GM19468 (cell line): ENCODE results near the gene UNC13C.

Experiments used
- ATAC-seq: cut with Tn5 transposase; IDR thresholded peaks from one replicate; pipeline ENCODE4 v1.9.1; 2021; ENCODE audit warnings: mild to moderate bottlenecking, moderate library complexity, moderate number of reproducible peaks; ENCODE audit not compliant: unreplicated experiment; ENCODE audit errors: extremely low read depth

Gene UNC13C

DNA sequence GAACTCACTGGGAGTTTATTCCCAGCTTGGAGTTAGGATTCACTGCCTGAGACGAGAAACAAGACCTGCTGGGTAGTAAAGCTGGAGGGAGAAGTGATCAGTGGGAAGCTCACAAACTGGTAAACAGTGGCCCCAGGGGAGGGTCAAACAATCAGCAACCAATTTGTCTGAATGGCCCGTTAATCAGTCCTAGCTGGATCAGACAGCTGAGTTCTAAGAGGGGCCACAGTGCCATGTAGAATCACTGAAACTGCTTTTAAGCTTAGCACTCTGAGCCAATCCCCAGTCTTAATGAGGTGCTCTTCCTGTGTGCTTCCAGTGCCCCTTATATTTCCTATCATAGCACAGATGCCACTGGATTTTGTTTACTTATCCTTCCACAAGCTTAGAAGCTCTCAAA is 626.8 kb downstream of the UNC13C start:
- no peak for ATAC-seq

DNA sequence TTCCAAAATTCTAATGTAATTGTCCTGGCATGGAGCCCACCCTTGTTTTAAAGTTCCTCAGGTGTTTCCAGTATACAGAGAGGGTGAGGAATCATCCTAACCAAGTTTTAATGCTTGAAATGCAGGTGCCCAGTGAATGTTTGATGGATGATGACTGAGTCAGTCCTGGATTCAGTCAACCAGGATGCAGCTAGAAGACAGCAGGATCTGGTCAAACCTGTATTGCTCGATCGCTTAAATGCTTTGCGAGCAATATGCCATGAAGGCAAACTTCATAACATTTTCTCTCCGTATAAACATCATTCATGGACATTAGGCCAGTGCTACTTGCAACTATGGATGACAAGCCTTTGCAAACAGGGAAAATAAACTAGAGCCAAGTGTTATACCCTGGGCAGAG is 627.3 kb downstream of the UNC13C start:
- no peak for ATAC-seq

DNA sequence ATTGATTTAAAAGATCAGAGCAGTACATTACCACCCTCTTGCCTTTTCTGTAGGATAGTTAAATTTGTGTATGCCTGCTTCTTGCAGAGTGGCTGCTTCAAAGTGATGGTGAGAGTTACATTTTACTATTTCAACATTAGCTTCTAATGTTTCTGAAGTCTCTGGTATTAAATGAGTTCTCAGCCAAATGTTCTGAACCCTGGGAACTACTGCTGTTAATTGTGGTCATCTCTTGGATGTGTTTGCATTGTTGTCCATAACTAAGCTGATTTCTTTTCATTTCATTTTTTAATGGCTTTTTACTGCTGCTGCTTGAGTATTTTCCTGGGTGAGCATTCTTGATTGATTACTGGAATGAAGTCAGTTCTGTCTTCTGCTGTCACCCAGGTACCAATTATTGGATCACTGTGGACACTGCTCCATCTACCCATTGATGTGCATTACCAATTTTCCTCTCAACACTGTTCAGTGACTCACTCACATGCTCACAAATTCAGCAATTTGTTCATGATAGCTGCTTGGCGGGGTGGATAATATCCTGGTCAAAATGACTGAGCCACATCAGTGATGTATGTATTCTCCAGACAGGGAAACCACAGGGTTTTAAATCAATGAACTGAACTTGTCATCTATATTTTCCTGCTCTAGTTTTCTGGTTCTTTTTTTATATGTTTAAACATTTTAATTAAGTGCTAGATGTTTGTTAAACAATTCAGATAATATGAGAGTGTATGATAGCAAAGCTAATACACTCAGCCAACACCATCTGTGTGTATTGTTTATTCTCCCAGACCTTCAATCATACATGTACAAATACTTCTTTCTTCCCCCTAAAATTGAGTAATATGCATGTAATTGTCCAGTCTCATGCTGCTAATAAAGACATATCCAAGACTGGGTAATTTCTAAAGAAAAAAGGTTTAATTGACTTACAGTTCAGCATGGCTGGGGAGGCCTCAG is 630.9 kb downstream of the UNC13C start:
- ATAC-seq: no peak

DNA sequence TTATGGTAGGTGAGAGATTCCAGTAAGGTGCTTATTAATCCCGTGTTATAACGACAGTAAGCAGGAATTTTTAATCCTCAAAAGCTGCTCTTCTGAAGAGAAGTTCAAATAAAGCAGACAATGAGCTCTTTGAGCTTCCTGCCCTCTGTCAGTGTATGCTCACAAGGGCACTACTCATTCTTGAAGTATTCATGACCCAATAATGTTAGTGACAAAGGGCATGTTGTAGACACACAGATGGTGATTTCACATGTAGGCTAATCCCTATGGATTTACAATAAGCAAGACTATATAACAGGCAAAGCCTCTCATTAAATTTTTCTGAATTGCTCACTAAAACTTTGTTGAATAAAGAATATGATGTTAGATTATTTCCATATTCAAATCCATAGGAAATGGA is 639.9 kb downstream of the UNC13C start:
- no peak for ATAC-seq

DNA sequence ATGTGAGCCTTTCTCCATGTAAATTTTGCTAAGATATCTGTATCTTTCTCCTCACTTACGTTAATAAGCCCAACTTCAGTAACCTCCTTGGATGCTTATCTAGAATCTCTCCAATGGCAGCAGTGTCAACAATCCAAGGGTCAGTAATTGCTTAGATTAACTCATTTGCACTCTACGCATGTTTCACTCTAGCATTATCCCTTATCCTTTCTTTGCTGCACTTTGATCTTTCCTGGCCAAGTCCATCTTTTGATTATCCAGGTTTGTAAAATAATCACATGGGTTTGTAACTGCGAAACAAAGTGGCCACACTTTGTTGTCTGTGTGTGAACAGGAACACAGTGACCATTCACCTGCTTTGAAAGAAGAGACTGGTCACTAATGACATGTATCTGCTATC is 640.9 kb downstream of the UNC13C start:
- ATAC-seq: no peak

DNA sequence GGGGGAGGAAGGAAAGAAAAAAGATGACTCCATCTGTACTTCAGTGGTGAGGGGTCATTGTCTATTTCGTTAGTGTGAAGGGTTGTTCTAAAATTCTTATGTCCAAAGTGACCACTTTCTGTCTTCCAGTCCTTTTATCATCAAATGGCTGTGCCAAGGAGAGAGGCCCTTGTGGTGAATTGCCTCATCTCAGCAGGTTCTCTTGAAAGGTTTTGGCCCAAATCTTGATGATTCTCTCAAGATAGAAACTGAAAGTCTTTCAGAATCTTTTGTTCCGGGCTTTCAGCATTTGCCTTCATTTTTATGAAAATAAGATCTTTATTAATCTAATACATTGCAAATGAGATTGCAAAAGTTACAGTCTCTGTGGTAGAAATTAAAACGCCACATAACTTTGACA is 642.7 kb downstream of the UNC13C start:
- no peak for ATAC-seq

DNA sequence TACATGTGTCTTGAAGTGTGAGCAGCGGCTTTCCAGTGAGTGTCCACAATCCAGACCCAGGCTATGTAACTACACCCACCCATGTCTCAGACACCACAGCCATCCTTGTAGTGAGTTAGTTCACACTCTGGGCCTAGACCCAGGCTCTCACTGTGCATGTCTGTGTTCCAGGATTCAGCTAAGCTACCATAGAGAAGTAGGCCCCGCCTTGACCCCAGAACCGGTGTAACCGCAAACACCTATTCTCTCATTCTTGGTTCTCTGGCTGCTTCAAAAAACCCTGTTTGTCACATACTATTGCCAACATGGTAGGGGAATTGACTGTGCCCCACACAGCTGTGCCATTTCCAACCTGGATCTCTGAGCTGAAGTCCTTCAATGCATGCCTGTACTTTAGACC is 657.9 kb downstream of the UNC13C start:
- ATAC-seq: no peak

DNA sequence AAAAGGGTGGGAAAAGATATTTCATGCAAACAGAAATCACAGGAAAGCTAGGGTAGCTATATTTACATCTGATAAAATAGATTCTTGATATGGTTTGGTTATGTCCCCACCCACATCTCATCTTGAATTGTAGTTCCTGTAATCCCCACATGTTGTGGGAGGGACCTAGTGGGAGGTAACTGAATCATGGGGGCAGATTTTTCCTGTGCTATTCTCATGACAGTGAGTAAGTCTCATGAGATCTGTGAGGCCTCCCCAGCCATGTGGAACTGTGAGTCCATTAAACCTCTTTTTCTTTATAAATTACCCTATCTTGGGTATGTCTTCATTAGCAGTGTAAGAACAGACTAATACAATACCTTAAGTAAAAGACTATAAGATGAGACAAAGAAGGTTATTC is 660.4 kb downstream of the UNC13C start:
- no peak for ATAC-seq

DNA sequence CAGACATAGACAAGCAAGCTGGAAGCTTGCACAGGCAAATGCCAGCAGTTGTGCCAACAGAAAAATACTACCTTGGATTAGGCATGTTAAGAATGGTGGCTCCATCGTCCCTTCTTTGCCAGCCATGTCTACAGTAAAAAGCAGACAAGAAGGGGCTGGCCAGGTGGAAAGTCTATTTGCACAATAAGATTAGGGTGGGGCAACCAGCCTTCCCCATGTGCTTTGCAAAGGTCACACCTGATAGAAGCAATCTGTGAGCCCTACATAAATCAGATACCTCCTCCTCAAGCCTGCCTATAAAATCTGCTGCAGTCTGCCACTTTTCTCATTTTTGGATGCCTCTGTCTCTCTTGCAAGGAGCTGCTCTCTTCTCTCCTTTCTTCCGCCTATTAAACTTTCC is 662.6 kb downstream of the UNC13C start:
- ATAC-seq: no peak

DNA sequence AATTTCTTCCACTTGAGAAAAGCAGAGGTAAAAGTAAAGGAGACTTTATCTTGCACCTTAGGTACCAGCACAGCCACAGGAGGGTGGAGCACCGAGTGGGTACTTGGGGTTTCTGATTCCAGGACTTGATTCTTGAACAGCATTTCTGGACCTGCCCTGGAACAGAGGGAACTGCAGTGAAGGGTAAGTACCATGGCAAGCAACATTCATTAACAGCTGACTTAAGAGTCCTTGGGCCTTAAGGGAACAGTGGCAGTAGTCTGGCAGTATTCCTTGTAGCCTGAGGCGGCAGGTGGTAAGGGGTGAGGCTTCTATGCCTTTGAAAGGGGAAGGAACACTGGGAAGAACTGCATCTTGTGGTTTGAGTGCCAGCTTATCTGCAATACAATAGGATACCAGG is 666.6 kb downstream of the UNC13C start:
- ATAC-seq: no peak

DNA sequence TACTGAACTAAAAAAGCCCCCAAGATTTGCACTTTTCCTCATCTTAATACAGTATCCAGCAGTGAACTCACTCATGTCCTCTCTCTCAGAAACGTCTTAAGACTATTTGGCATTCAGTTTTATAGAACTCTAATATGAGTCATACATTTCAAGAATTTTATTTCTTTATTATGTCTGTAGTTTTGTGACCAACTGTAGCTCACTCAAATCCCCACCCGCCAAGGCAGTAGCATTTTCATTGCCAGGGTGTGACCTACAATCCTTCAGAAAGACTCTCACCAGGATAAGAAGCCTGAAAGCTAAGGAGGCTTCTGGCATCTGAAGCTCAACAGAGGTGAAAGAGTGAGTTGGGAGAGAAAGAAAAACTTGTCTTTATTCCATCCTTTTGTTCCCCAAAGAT is 681.4 kb downstream of the UNC13C start:
- no peak for ATAC-seq

DNA sequence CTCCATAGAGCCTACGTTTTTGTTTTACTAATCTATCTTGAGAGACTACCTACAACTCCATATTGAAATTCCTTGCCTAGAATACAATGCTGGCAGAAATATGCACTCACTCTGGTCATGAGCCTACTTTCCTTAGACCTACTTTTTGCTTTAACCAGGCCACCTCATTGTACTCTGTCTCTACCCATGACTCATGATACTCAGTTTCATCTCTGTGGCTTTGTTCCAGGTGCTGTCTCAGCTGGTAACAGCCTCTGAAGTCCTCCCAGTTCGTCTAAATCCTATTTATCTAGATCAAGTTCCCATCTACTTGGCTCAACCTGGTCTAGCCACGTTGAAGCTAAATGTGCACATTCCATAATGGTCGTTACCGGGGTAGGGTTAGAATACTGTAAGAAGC is 682.1 kb downstream of the UNC13C start:
- ATAC-seq: no peak

DNA sequence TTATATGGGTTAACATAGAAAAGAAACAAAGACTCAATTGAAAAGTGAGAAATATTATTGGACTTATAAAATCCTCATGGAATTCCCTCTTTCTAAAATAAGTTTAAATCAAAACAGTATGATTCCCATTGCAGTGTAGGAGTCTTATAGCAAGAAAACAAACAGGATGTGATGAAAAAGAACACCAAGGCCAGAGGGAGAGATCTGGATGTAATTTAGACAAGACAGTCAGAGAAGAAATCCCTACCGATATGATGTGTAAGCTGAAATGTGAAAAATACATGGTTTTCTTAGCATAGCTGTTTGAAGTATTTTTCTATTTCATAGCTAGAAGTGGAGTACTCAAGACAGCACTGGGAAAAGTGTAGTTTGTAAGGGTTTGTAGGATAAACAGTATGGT is 697.0 kb downstream of the UNC13C start:
- ATAC-seq: no peak

DNA sequence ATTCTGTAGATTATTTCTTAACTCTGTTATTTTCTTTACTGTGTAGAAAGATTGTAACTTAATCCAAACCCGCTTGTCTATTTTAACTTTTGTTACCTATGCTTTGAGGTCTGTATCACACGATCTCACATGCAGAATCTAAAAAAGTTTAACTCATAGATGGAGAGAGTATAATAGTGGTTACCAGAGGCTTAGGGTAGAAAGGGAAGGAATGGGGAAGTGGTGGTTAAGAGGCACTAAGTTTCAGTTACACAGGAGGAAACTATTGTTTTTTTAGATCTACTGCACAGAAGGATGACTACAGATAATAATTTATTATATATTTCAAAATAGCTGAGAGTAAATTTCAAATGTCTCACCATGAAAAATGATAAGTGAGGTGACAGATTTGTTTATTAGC is 703.3 kb downstream of the UNC13C start:
- no peak for ATAC-seq
